Gastrocnemius medialis (tissue), 4 donors: Measurements from ENCODE around the gene PPP1R12B.

Experiments used
- CTCF ChIP-seq, 5 experiments: fragments of 450-650 bp in 3 of 5; fragments of 200-600 bp in 2 of 5; sonication (generic) in 2 of 5; IDR thresholded peaks in 4 of 5; conservative IDR thresholded peaks in 1 of 5; 1 replicate in 4 of 5; 2 replicates in 1 of 5; pipeline ENCODE4 v1.5.1; 2016 to 2019; ENCODE audit warnings: antibody characterized with exemption in 5 of 5, mild to moderate bottlenecking in 3 of 5, moderate library complexity in 3 of 5
- POLR2A ChIP-seq, 2 donors: fragments of 450-650 bp; IDR thresholded peaks; one replicate each; pipeline ENCODE4 v1.6.1; 2017; ENCODE audit warnings: antibody characterized with exemption in 2 of 2, mild to moderate bottlenecking in 2 of 2, moderate library complexity in 2 of 2

- TF ChIP-seq POLR2A (IDR thresholded peaks at IDR 0.05): no peak
- no peak for TF ChIP-seq CTCF (IDR thresholded peaks at IDR 0.05 in 4 of 5, conservative IDR thresholded peaks at IDR 0.05 in 1 of 5)
Observed at GRCh38 chr1:202572867-202573266, 224.4 kb downstream of the PPP1R12B start.
